Endothelial cell (in vitro differentiated cells): ENCODE data around the gene PABPN1. TPM values are rescaled to one million over a fixed set of nuclear protein-coding genes. Genes with fewer than 3 reads are reported as not detected.

Source experiments
- DNase-seq: peaks from one replicate; pipeline ENCODE4 v3.0.0; 2021; ENCODE audit warnings: low spot score
- H3K27ac Mint-ChIP-seq: one replicate; pipeline ENCODE4 v1.8.0; 2021; ENCODE audit warnings: mixed read lengths, inconsistent platforms; ENCODE audit not compliant: unreplicated experiment
- H3K27me3 Mint-ChIP-seq: one replicate; pipeline ENCODE4 v1.8.0; 2021; ENCODE audit warnings: mild to moderate bottlenecking, moderate library complexity, mixed read lengths, inconsistent platforms; ENCODE audit not compliant: unreplicated experiment
- H3K36me3 Mint-ChIP-seq: one replicate; pipeline ENCODE4 v1.8.0; 2021; ENCODE audit warnings: mild to moderate bottlenecking, low read depth, mixed read lengths, inconsistent platforms; ENCODE audit not compliant: unreplicated experiment
- H3K4me1 Mint-ChIP-seq: one replicate; pipeline ENCODE4 v1.8.0; 2021; ENCODE audit warnings: mild to moderate bottlenecking, mixed read lengths, inconsistent platforms; ENCODE audit not compliant: unreplicated experiment
- H3K4me3 Mint-ChIP-seq: one replicate; pipeline ENCODE4 v1.8.0; 2021; ENCODE audit warnings: mild to moderate bottlenecking, mixed read lengths, inconsistent platforms; ENCODE audit not compliant: unreplicated experiment
- H3K9me3 Mint-ChIP-seq: one replicate; pipeline ENCODE4 v1.8.0; 2021; ENCODE audit warnings: mixed read lengths, inconsistent platforms; ENCODE audit not compliant: unreplicated experiment
- total RNA-seq: library from RNA; stranded (reverse); fragmentation: NEBNext Ultra II Directional; extraction: Animal tissue kit (Norgen Biotek cat#: 25700); gene quantifications from one replicate; pipeline ENCODE4 v1.2.1, GENCODE V29; 2021; ENCODE audit not compliant: unreplicated experiment
- TF ChIP-seq, protein P1 (sequence below): fragments of 200-600 bp; sonication (generic); IDR thresholded peaks from one replicate; pipeline ENCODE4 v1.5.0; 2021; ENCODE audit warnings: antibody characterized with exemption; ENCODE audit not compliant: unreplicated experiment

The PABPN1 gene
- total RNA-seq, 1 donor from 2014 or later = 191 TPM

DNA sequence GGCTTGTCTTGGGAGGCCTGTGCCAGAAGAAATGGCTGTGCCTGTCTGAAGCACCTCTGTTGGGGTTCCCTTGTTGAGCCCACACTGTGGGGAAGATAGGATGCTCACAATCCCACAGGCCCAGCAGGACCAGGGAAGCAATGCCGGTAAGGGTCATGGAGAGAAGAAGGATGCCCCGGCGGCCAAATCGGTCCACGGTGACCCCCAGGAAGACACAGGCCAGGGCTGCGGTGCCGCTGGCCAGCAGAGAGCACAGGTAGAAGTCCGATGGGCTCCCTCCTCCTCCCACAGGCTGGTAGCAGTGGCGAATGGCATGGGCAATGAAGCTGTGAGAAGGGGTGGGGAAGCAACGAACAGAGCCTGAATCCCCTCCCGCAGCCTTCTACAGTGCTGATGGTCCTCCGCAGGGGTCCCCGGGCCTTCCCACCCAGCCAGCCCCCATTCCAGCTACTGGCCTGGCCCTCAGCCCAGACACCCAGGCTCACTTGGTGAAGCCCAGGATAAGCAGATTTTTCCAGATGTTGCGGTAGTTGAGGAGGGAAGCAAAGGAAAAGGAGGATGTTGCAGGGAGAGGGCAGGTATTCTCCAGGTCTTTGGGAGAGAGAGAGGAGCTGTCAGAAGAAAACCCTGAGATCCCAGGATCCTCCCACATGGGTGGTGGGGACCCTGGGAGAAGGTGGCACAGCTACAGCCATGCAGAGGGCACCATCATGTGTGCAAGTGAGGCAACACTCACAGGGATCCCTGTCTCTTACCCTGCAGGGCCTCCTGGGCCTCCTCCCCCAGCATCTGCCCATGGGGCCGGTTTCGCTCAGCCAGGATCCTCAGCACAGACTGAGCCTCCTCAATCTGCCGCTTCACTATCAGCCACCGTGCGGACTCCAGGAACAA is 26.4 kb downstream of the PABPN1 start:
- Mint-ChIP-seq H3K4me3 (no peak overlapping the region), H3K9me3 (no peaks in the 10 kb centered on the region), H3K27me3 (peaks cover 15% of the 10 kb centered on the region), H3K36me3 (peaks cover 21% of the 10 kb centered on the region), H3K27ac (no peak overlapping the region), H3K4me1 (peaks cover 7% of the 10 kb centered on the region)
- DNase-seq = no peak
- TF ChIP-seq, protein P1, sequence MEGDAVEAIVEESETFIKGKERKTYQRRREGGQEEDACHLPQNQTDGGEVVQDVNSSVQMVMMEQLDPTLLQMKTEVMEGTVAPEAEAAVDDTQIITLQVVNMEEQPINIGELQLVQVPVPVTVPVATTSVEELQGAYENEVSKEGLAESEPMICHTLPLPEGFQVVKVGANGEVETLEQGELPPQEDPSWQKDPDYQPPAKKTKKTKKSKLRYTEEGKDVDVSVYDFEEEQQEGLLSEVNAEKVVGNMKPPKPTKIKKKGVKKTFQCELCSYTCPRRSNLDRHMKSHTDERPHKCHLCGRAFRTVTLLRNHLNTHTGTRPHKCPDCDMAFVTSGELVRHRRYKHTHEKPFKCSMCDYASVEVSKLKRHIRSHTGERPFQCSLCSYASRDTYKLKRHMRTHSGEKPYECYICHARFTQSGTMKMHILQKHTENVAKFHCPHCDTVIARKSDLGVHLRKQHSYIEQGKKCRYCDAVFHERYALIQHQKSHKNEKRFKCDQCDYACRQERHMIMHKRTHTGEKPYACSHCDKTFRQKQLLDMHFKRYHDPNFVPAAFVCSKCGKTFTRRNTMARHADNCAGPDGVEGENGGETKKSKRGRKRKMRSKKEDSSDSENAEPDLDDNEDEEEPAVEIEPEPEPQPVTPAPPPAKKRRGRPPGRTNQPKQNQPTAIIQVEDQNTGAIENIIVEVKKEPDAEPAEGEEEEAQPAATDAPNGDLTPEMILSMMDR = no peak

DNA sequence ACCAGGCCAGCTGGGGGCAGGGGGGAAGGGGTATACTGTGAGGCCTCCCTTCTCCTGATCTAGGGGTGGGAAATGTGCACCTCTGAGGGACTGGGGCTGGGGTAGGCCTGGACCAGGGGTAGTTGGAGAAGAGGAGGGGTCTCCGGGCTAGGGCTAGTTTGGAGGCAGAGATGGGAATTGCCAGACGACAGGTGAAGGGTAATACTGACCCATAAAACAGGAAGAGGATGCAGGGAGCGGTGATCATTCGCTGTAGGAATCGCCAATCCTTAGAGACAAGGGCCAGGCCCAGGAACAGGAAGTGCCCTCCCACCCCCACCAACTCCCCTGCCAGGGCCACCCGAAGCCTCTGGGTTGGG is 27.0 kb downstream of the PABPN1 start:
- Mint-ChIP-seq H3K9me3 (no peaks in the 10 kb centered on the region), H3K27me3 (peaks cover 15% of the 10 kb centered on the region), H3K36me3 (peaks cover 26% of the 10 kb centered on the region), H3K27ac (no peak overlapping the region), H3K4me1 (peaks cover 12% of the 10 kb centered on the region), H3K4me3 (no peak overlapping the region)
- TF ChIP-seq, protein P1 = no peak
- no peak for DNase-seq

DNA sequence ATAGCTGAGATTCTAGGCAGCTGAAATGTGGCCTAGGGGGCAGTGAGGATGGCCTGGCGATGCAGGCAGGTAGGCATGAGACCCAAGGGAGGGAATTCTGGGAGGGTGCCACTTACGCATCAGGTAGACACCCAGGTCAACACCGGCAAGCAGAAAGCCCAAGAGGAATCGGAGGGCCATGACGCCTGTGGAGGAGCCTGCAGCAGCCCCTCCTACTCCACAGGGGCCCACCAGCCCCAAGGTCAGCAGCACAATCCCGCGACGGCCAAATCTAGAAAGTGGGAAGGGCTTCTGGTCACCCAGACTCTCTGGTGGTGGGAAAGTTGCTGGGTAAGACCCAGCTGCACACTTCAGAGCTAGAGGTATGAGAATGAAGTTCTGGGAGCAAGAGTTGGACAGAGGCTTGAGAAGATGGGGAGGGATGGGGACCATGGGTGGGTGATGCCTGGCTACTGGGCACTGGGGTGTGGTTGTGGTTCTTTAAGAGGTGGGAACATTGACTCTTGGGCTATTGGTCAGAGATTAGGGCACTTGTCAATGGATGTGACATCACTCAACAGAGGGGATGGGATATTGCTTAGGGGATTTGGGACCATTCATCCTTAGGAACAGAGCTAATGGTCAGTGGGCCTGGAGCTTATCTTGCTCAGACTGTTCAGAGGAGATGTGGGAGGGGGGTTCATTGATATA is 28.0 kb downstream of the PABPN1 start:
- Mint-ChIP-seq H3K4me1 (peaks cover 16% of the 10 kb centered on the region), H3K4me3 (no peak overlapping the region), H3K9me3 (no peaks in the 10 kb centered on the region), H3K27ac (no peak overlapping the region), H3K27me3 (peaks cover 21% of the 10 kb centered on the region), H3K36me3 (peaks cover 31% of the 10 kb centered on the region)
- TF ChIP-seq, protein P1 = no peak
- DNase-seq = no peak

DNA sequence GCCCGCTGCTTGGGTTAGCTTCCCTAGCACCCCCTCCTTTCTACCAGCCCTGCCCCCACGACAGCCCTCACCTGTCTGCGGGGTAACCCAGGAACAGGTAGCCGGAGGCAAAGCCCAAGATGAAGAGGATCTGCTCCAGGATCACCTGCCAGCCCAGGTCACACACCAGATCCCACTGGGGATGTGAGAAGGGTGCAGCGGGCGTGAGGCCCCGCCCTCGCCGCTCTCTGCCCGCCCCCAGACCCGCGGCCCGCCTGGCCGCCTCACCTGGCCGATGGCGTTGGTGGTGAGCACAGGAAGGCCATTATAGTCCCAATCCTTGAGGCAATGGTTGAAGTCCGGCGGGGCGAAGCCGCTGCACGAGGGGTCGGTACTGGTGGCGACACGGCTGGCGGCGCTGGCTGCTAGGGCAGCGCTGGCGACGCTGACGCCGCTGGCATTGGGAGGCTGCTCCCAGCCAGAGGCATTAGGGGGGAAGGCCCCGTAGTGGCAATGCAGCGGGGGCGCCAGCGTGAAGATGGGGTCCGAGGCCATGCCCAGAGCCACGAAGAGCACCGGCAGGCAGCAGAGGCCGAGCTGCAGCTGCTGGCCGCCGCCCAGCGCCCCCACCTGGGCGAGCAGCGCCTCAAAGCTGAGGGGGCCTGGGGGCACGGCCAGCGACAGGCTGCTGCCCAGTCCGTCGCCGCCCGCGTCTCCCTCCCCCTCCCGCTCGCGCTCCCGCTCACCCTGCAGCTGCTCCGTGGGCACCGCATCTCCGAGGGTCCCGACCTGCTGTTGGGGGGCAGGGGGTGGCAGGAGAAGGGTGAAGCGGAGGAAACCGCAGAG is 30.6 kb downstream of the PABPN1 start:
- H3K36me3 Mint-ChIP-seq = peaks cover 37% of the 10 kb centered on the region
- H3K9me3 Mint-ChIP-seq = no peaks in the 10 kb centered on the region
- DNase-seq = peak; percentile 25
- peak overlapping the region; percentile 83 for H3K4me3 Mint-ChIP-seq
- H3K27ac Mint-ChIP-seq = no peak overlapping the region
- H3K4me1 Mint-ChIP-seq = peaks cover 18% of the 10 kb centered on the region
- TF ChIP-seq, protein P1 = peak; percentile 19
- H3K27me3 Mint-ChIP-seq = peaks cover 21% of the 10 kb centered on the region
